Ovary (tissue), 3 donors: ENCODE data around the gene SNX30.

ENCODE experiments used
- CTCF ChIP-seq, 3 donors: fragments of 450-650 bp in 2 of 3; fragments of 200-600 bp in 1 of 3; IDR thresholded peaks; one replicate each; pipeline versions ENCODE4 v1.5.1 to v1.8.0; 2016 to 2022; ENCODE audit warnings: antibody characterized with exemption in 3 of 3, mild to moderate bottlenecking in 1 of 3
- POLR2A ChIP-seq: fragments of 450-650 bp; IDR thresholded peaks from one replicate; pipeline ENCODE4 v1.6.1; 2017; ENCODE audit warnings: antibody characterized with exemption, mild to moderate bottlenecking, moderate library complexity
- donor health status: DM: no; HTN: no; CAD: no.

GRCh38 chr9:112823257-112823656 lies 72.7 kb downstream of the SNX30 start:
- no peak for TF ChIP-seq CTCF (IDR thresholded peaks at IDR 0.05)
- TF ChIP-seq POLR2A = no peak
